Stimulated activated CD8-positive, alpha-beta memory T cell treated with anti-CD3 and anti-CD28 coated beads, Interleukin-7, amount 100 ng/mL, for 4 hours (primary cell): ENCODE data around the gene BEGAIN.

Source experiments
- DNase-seq, 2 donors: peaks; one replicate each; pipeline ENCODE4 v3.0.0-alpha.2; 2020; ENCODE audit warnings: low read depth in 2 of 2

BEGAIN gene

GRCh38 chr14:100549834-100550625, 37.2 kb downstream of the BEGAIN start:
- no peak for DNase-seq

- no peak for DNase-seq
Measured at GRCh38 chr14:100548939-100549338, 38.3 kb downstream of the BEGAIN start.

GRCh38 chr14:100548295-100548655, 38.9 kb downstream of the BEGAIN start:
- DNase-seq: no peak

GRCh38 chr14:100547633-100548294, 39.5 kb downstream of the BEGAIN start:
- DNase-seq: peak in 1 of 2 donors; percentile 3

GRCh38 chr14:100546051-100546443, 41.2 kb downstream of the BEGAIN start:
- DNase-seq: no peak

GRCh38 chr14:100545359-100545758, 41.9 kb downstream of the BEGAIN start:
- no peak for DNase-seq

GRCh38 chr14:100544506-100545141, 42.6 kb downstream of the BEGAIN start:
- DNase-seq: no peak

- no peak for DNase-seq
Measured at GRCh38 chr14:100543471-100544455, 43.5 kb downstream of the BEGAIN start.

- no peak for DNase-seq
Measured at GRCh38 chr14:100542619-100543205, 44.5 kb downstream of the BEGAIN start.

- no peak for DNase-seq
Measured at GRCh38 chr14:100541621-100542560, 45.3 kb downstream of the BEGAIN start.

GRCh38 chr14:100540926-100541620, 46.1 kb downstream of the BEGAIN start:
- DNase-seq: no peak

- DNase-seq: no peak
Measured at GRCh38 chr14:100540141-100540925, 46.9 kb downstream of the BEGAIN start.

- DNase-seq: no peak
Measured at GRCh38 chr14:100539766-100540140, 47.5 kb downstream of the BEGAIN start.

GRCh38 chr14:100539003-100539660, 48.1 kb downstream of the BEGAIN start:
- DNase-seq: no peak

GRCh38 chr14:100538351-100539002, 48.7 kb downstream of the BEGAIN start:
- no peak for DNase-seq

- no peak for DNase-seq
Measured at GRCh38 chr14:100537446-100538350, 49.5 kb downstream of the BEGAIN start.
